ENCODE results near the gene TEX22.
"Not testable (repeated sequence)": the region's sequence is repeated elsewhere in the genome, so short reads cannot be mapped to it uniquely, and the experiment has no call there.

TEX22 gene

GRCh38 chr14:105398044-105398725, at the start of gene TEX22:
TSS of gene TEX22 (plus strand) at chr14:105398538. CDS start at chr14:105399341, 803 bp downstream.
- peak; percentile 81 for DNase-seq

- DNase-seq: no peak
Observed at GRCh38 chr14:105348945-105349699, 49.2 kb upstream of the TEX22 start.

- DNase-seq: no peak
Observed at GRCh38 chr14:105349992-105350391, 48.3 kb upstream of the TEX22 start.

GRCh38 chr14:105350450-105351244, 47.7 kb upstream of the TEX22 start:
- no peak for DNase-seq

- no peak for DNase-seq
Observed at GRCh38 chr14:105351410-105351809, 46.9 kb upstream of the TEX22 start.

GRCh38 chr14:105351920-105352851, 46.2 kb upstream of the TEX22 start:
- peak; percentile 73 for DNase-seq

- no peak for DNase-seq
Observed at GRCh38 chr14:105353136-105353535, 45.2 kb upstream of the TEX22 start.

- DNase-seq: no peak
Observed at GRCh38 chr14:105354541-105354940, 43.8 kb upstream of the TEX22 start.

- DNase-seq: no peak
Observed at GRCh38 chr14:105355049-105355575, 43.2 kb upstream of the TEX22 start.

GRCh38 chr14:105355850-105356604, 42.3 kb upstream of the TEX22 start:
- no peak for DNase-seq

GRCh38 chr14:105356927-105357326, 41.4 kb upstream of the TEX22 start:
- DNase-seq: no peak

GRCh38 chr14:105357626-105358025, 40.7 kb upstream of the TEX22 start:
- DNase-seq: no peak

GRCh38 chr14:105358140-105358846, 40.0 kb upstream of the TEX22 start:
- DNase-seq: no peak

GRCh38 chr14:105358943-105359342, 39.4 kb upstream of the TEX22 start:
- no peak for DNase-seq

GRCh38 chr14:105361412-105361811, 36.9 kb upstream of the TEX22 start:
- DNase-seq: not testable (repeated sequence)

- peak; percentile 32 for DNase-seq
Observed at GRCh38 chr14:105363847-105364708, 34.3 kb upstream of the TEX22 start.

GRCh38 chr14:105365101-105365500, 33.2 kb upstream of the TEX22 start:
- DNase-seq: no peak

- no peak for DNase-seq
Observed at GRCh38 chr14:105365681-105366080, 32.7 kb upstream of the TEX22 start.

- DNase-seq: no peak
Observed at GRCh38 chr14:105366386-105367074, 31.8 kb upstream of the TEX22 start.
